ENCODE data around the gene PLCB3.
"Not testable (repeated sequence)": the region's sequence is repeated elsewhere in the genome, so short reads cannot be mapped to it uniquely, and the experiment has no call there.

The PLCB3 gene

GRCh38 chr11:64243236-64243854 is 8.0 kb upstream of the PLCB3 start:
- DNase-seq (ENCODE audit: low read depth) = no peak
- peak overlapping the region; percentile 17; the same call in 1 of the 2 replicates for H3K4me3 ChIP-seq (ENCODE audit: low read length)
- TF ChIP-seq, protein P1, sequence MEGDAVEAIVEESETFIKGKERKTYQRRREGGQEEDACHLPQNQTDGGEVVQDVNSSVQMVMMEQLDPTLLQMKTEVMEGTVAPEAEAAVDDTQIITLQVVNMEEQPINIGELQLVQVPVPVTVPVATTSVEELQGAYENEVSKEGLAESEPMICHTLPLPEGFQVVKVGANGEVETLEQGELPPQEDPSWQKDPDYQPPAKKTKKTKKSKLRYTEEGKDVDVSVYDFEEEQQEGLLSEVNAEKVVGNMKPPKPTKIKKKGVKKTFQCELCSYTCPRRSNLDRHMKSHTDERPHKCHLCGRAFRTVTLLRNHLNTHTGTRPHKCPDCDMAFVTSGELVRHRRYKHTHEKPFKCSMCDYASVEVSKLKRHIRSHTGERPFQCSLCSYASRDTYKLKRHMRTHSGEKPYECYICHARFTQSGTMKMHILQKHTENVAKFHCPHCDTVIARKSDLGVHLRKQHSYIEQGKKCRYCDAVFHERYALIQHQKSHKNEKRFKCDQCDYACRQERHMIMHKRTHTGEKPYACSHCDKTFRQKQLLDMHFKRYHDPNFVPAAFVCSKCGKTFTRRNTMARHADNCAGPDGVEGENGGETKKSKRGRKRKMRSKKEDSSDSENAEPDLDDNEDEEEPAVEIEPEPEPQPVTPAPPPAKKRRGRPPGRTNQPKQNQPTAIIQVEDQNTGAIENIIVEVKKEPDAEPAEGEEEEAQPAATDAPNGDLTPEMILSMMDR (conservative IDR thresholded peaks at IDR 0.05; ENCODE audit: low read length) = no peak

DNA sequence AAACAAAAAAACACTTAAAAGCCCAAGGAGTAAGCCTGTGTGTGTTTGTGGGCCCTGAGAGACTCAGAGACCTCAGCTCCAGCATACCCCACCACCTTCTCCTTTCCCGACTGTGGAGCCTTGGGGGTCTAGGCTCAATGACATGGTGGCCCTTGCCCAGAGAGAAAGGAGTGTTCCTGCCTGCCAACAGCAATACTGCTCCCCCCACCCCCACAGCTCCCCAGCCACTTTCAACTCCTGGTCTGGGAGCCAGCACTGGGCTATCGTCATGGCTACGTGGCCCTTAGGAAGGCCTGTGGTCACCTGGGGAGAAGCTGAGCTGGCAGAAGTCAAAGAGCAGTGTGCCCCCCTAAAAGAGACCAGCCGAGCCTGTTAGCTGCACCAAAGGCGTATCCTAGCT is 7.2 kb upstream of the PLCB3 start:
- DNase-seq (ENCODE audit: low read depth) = no peak
- TF ChIP-seq, protein P1 (conservative IDR thresholded peaks at IDR 0.05; ENCODE audit: low read length) = no peak
- no peak overlapping the region for H3K4me3 ChIP-seq (ENCODE audit: low read length)

DNA sequence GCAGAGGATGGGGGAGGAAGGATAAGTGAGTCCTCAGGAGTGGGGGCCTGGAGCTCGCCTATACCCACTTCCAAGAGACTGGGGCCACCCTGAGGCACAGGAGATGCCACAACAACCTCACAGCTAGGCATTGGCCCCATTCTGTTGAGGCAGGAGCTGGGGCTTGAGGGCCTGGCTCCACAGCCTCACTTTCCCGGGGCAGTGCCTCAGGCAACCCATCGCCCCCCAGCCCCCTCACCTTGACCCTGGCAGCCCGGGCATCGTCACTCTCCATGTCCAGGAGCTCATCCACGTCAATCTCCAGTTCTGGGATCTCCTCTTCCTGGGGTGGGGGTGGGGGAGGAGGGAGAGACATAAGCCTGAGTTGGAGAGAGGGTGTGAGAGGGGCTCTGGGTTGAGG is 6.4 kb upstream of the PLCB3 start:
- H3K4me3 ChIP-seq (ENCODE audit: low read length) = peak overlapping the region; percentile 96
- TF ChIP-seq, protein P1 (conservative IDR thresholded peaks at IDR 0.05; ENCODE audit: low read length) = no peak
- DNase-seq (ENCODE audit: low read depth) = no peak

DNA sequence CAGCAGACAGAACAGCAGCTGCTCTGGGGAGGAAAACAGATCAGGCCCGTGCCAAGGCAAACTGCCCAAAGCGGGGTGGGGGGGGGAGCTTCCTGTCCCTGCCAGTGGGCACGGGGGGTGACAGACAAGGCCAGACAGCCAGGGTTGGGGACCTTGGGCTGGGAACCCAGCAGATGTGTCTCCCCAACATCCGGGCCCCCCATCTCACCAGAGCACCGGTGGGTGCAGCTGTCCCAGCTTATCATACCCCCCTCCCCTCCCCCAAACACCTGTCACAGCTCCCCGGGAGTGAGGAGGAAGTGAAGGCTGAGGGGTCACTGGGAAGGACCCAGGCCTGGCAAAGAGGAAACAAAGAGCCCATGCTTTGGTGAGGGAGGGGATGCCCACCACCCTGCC is 5.9 kb upstream of the PLCB3 start:
- DNase-seq (ENCODE audit: low read depth) = no peak
- peak overlapping the region; percentile 96 for H3K4me3 ChIP-seq (ENCODE audit: low read length)
- TF ChIP-seq, protein P1 (conservative IDR thresholded peaks at IDR 0.05; ENCODE audit: low read length) = no peak

DNA sequence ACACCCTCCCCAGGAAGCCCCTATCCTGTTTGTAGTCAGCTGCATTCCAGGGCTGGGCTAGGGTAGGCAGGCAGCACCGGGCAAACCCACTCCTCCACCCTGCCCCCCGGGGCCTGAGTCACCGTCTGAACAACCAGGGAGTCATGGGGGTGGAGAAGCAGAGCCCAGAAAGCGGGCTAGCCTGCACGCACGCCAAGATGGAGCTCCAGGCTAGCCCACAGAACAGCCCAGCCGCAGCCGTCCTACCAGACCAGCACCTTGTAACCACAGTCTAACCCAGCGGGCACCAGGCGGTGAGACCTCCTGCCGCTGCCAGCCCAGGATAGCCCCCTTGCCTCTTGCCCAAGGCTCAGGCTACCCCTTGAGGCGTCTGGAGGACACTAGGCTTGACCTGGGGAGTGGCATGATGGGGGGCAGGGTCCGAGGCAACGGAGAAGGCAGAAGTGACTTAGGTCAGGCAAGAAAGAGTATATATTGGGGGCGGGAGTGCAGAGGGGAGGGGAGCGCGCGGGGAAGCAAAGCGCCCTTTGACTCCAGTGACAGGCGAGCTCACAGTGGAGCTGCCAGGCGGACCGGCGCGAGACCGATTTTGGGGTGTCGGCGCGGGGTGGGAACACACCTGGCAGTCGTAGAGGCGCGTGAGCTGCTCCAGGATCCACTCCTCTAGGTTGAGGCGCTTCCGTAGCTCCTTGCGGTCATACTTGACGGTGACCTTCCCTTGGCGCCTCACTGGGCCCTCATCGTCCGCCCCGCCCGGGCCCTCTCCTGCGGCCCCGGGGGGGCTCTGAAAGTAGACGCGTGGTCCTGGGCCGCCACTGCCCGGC is 5.3 kb upstream of the PLCB3 start:
- H3K4me3 ChIP-seq (ENCODE audit: low read length) = peak overlapping the region; percentile 96
- DNase-seq (ENCODE audit: low read depth) = peak; percentile 88
- TF ChIP-seq, protein P1 (conservative IDR thresholded peaks at IDR 0.05; ENCODE audit: low read length) = no peak

- peak overlapping the region; percentile 96 for H3K4me3 ChIP-seq (ENCODE audit: low read length)
- DNase-seq (ENCODE audit: low read depth) = not testable (repeated sequence)
These were observed 4.8 kb upstream of the PLCB3 start for GRCh38 chr11:64246621-64246870.

- H3K4me3 ChIP-seq (ENCODE audit: low read length) = peak within 1 kb of the TSS; percentile 96
- peak; percentile 80 for DNase-seq (ENCODE audit: low read depth)
- TF ChIP-seq, protein P1 (conservative IDR thresholded peaks at IDR 0.05; ENCODE audit: low read length) = no peak
These were observed 4.2 kb upstream of the PLCB3 start, which contains the start of gene PPP1R14B for GRCh38 chr11:64246871-64247728. Gene PPP1R14B (minus strand): TSS chr11:64246943. CDS start chr11:64246673, 270 bp downstream.
